ENCODE results near the gene LSM2. TPM values are rescaled to one million over a fixed set of nuclear protein-coding genes. Genes with fewer than 3 reads are reported as not detected.

LSM2 gene
- total and polyA plus RNA-seq, 9 of the 15 experiments (the other 6 are each of a cell fraction or from before 2014, with no cell fraction given), result 154 to 407 (median 223) TPM

DNA sequence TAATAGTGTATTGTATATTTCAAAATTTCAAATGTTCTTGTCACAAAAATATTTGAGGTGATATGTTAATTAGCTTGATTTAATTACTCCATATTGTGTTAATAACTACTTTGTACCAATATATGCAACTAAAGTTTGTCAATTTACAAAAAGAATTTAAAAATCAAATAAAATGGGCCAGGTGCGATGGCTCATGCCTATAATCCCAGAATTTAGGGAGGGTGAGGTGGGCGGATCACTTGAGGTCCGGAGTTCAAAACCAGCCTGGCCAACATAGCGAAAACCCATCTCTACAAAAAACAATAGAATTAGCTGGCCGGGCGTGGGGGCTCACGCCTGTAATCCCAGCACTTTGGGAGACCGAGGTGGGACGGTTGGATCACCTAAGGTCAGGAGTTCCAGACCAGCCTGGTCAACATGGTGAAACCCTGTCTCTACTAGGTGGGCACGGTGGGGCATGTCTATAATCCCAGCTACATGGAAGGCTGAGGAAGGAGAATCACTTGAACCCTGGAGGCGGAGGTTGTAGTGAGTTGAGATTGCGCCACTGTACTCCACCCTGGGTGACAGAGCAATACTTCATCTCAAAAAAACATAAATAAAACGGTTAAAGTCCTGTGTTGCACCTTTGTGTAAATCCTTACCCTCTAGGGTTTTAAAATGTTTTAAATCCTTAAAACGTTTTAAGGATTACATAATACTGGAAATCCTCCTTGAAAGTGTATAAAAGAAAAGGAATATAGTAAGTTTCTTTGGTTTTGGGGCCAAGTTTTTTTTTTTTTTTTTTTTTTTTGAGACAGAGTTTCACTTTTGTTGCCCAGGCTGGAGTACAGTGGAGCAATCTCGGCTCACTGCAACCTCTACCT is 24.8 kb upstream of the LSM2 start (continued):
- TF ChIP-seq, protein P1, sequence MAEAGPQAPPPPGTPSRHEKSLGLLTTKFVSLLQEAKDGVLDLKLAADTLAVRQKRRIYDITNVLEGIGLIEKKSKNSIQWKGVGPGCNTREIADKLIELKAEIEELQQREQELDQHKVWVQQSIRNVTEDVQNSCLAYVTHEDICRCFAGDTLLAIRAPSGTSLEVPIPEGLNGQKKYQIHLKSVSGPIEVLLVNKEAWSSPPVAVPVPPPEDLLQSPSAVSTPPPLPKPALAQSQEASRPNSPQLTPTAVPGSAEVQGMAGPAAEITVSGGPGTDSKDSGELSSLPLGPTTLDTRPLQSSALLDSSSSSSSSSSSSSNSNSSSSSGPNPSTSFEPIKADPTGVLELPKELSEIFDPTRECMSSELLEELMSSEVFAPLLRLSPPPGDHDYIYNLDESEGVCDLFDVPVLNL (CRISPR knock-in tag; IDR thresholded peaks at IDR 0.05; ENCODE audit: low read depth), result no peak
- TF ChIP-seq, protein P2, sequence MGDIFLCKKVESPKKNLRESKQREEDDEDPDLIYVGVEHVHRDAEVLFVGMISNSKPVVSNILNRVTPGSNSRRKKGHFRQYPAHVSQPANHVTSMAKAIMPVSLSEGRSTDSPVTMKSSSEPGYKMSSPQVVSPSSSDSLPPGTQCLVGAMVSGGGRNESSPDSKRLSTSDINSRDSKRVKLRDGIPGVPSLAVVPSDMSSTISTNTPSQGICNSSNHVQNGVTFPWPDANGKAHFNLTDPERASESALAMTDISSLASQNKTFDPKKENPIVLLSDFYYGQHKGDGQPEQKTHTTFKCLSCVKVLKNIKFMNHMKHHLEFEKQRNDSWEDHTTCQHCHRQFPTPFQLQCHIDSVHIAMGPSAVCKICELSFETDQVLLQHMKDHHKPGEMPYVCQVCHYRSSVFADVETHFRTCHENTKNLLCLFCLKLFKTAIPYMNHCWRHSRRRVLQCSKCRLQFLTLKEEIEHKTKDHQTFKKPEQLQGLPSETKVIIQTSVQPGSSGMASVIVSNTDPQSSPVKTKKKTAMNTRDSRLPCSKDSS (IDR thresholded peaks at IDR 0.05; ENCODE audit: low read depth, partially characterized antibody), result no peak
- 0 out of 2 replicates have a peak, but pooled peaks have one; percentile 23 for TF ChIP-seq KLF13 (tag; IDR thresholded peaks at IDR 0.05; ENCODE audit: borderline replicate concordance, low read depth)
- TF ChIP-seq KDM5B (IDR thresholded peaks at IDR 0.05; ENCODE audit: insufficient replicate concordance, low read depth, low read length), result peak; percentile 11
- TF ChIP-seq, protein P3, sequence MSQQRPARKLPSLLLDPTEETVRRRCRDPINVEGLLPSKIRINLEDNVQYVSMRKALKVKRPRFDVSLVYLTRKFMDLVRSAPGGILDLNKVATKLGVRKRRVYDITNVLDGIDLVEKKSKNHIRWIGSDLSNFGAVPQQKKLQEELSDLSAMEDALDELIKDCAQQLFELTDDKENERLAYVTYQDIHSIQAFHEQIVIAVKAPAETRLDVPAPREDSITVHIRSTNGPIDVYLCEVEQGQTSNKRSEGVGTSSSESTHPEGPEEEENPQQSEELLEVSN (IDR thresholded peaks at IDR 0.05; ENCODE audit: borderline replicate concordance in 1 of 2, extremely low read depth in 1 of 2, insufficient read depth in 1 of 2, insufficient read length in 1 of 2, low read depth in 1 of 2, low read length in 1 of 2, poor library complexity in 1 of 2, severe bottlenecking in 1 of 2), result no peak
- no peak for TF ChIP-seq MCM2 (IDR thresholded peaks at IDR 0.05; ENCODE audit: low read depth)
- TF ChIP-seq ETV6 (IDR thresholded peaks at IDR 0.05; ENCODE audit: borderline replicate concordance in 1 of 2, low read depth in 2 of 2, low read length in 1 of 2), result peak in 1 of 2 experiments; percentile 43; a peak in 1 of 4 replicates
- TF ChIP-seq ETV6 (CRISPR knock-in tag; IDR thresholded peaks at IDR 0.05; ENCODE audit: borderline replicate concordance), result no peak
- no peak for TF ChIP-seq RFX1 (IDR thresholded peaks at IDR 0.05)
- TF ChIP-seq, protein P4, sequence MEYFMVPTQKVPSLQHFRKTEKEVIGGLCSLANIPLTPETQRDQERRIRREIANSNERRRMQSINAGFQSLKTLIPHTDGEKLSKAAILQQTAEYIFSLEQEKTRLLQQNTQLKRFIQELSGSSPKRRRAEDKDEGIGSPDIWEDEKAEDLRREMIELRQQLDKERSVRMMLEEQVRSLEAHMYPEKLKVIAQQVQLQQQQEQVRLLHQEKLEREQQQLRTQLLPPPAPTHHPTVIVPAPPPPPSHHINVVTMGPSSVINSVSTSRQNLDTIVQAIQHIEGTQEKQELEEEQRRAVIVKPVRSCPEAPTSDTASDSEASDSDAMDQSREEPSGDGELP (CRISPR knock-in tag; IDR thresholded peaks at IDR 0.05; ENCODE audit: borderline replicate concordance), result peak; percentile 42; the same call in 1 of the 2 replicates
